ENCODE data around the gene SECTM1.

The SECTM1 gene

DNA sequence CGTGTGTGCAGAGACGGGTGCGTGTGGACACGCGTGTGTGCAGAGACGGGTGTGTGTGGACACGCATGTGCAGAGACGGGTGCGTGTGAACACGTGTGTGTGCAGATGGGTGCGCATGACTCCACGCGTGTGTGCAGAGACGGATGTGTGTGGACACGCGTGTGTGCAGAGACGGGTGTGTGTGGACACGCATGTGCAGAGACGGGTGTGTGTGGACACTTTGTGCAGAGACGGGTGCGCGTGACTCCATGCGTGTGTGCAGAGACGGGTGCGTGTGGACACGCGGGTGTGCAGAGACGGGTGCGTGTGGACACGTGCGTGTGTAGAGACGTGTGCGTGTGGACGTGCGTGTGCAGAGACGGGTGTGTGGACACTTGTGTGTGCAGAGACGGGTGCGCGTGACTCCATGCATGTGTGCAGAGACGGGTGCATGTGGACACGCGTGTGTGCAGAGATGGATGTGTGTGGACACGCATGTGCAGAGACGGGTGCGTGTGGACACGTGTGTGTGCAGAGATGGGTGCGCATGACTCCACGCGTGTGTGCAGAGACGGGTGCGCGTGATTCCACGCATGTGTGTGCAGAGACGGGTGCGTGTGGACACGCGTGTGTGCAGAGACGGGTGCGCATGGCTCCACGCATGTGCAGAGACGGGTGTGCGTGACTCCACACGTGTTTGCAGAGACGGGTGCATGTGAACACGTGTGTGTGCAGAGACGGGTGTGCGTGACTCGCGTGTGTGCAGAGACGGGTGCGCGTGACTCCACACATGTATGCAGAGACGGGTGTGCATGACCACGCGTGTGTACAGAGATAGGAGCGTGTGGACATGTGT lies 14.6 kb downstream of the SECTM1 start:
- peaks cover 8% of the 10 kb centered on the region for H3F3A ChIP-seq (ENCODE audit: control insufficient read depth, insufficient read depth)
- H3K9me3 ChIP-seq (ENCODE audit: control insufficient read depth, insufficient read depth, low read length) = peaks cover 27% of the 10 kb centered on the region
- no peak overlapping the region for H3K4me2 ChIP-seq (ENCODE audit: low read length)
- no peak overlapping the region for H3K27ac ChIP-seq (ENCODE audit: low read depth, low read length)
- H3K9me2 ChIP-seq (replicated peaks; ENCODE audit: control insufficient read depth, low read length) = no peaks in the 10 kb centered on the region
- no peak overlapping the region for H3K4me3 ChIP-seq (ENCODE audit: low read length)
- no peaks in the 10 kb centered on the region for H3K79me2 ChIP-seq (ENCODE audit: control insufficient read depth, low read length)
- no peaks in the 10 kb centered on the region for H3K36me3 ChIP-seq (ENCODE audit: control insufficient read depth, low read length)
- no peaks in the 10 kb centered on the region for H3K4me1 ChIP-seq (ENCODE audit: control insufficient read depth, low read length)
- TF ChIP-seq EZH2phosphoT487 (IDR thresholded peaks at IDR 0.05; ENCODE audit: borderline replicate concordance, low read length) = no peak
- TF ChIP-seq, protein P1, sequence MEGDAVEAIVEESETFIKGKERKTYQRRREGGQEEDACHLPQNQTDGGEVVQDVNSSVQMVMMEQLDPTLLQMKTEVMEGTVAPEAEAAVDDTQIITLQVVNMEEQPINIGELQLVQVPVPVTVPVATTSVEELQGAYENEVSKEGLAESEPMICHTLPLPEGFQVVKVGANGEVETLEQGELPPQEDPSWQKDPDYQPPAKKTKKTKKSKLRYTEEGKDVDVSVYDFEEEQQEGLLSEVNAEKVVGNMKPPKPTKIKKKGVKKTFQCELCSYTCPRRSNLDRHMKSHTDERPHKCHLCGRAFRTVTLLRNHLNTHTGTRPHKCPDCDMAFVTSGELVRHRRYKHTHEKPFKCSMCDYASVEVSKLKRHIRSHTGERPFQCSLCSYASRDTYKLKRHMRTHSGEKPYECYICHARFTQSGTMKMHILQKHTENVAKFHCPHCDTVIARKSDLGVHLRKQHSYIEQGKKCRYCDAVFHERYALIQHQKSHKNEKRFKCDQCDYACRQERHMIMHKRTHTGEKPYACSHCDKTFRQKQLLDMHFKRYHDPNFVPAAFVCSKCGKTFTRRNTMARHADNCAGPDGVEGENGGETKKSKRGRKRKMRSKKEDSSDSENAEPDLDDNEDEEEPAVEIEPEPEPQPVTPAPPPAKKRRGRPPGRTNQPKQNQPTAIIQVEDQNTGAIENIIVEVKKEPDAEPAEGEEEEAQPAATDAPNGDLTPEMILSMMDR (IDR thresholded peaks at IDR 0.05; ENCODE audit: low read depth, low read length, poor library complexity, severe bottlenecking) = no peak
- H3K27me3 ChIP-seq (ENCODE audit: control insufficient read depth, low read length) = no peaks in the 10 kb centered on the region; the same call in 1 of the 2 replicates
- H4K20me1 ChIP-seq (ENCODE audit: control insufficient read depth, insufficient read depth, low read depth, low read length) = no peaks in the 10 kb centered on the region

DNA sequence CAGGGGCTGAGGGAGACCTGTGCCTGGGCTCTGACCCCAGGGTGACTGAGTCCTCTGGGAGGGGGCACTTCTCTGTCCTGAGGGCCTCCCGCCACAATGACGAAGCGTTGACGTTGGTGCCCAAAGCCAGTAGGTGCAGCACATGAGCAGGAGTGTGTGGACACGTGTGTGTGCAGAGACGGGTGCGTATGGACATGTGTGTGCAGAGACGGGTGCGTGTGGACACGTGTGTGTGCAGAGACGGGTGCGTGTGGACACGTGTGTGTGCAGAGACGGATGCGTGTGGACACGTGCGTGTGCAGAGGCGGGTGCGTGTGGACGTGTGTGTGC lies 15.4 kb downstream of the SECTM1 start:
- Histone ChIP-seq H4K20me1 (ENCODE audit: control insufficient read depth, insufficient read depth, low read depth, low read length) (no peaks in the 10 kb centered on the region), H3K9me3 (ENCODE audit: control insufficient read depth, insufficient read depth, low read length) (peaks cover 27% of the 10 kb centered on the region), H3K36me3 (ENCODE audit: control insufficient read depth, low read length) (no peaks in the 10 kb centered on the region), H3K9me2 (replicated peaks; ENCODE audit: control insufficient read depth, low read length) (no peaks in the 10 kb centered on the region), H3K79me2 (ENCODE audit: control insufficient read depth, low read length) (no peaks in the 10 kb centered on the region), H3K4me1 (ENCODE audit: control insufficient read depth, low read length) (no peaks in the 10 kb centered on the region), H3K4me3 (ENCODE audit: low read length) (no peak overlapping the region), H3F3A (ENCODE audit: control insufficient read depth, insufficient read depth) (peaks cover 8% of the 10 kb centered on the region), H3K27me3 (ENCODE audit: control insufficient read depth, low read length) (no peaks in the 10 kb centered on the region; the same call in 1 of the 2 replicates), H3K4me2 (ENCODE audit: low read length) (no peak overlapping the region), H3K27ac (ENCODE audit: low read depth, low read length) (no peak overlapping the region)
- no peak for TF ChIP-seq EZH2phosphoT487 (IDR thresholded peaks at IDR 0.05; ENCODE audit: borderline replicate concordance, low read length)
- TF ChIP-seq, protein P1 (IDR thresholded peaks at IDR 0.05; ENCODE audit: low read depth, low read length, poor library complexity, severe bottlenecking) = no peak

DNA sequence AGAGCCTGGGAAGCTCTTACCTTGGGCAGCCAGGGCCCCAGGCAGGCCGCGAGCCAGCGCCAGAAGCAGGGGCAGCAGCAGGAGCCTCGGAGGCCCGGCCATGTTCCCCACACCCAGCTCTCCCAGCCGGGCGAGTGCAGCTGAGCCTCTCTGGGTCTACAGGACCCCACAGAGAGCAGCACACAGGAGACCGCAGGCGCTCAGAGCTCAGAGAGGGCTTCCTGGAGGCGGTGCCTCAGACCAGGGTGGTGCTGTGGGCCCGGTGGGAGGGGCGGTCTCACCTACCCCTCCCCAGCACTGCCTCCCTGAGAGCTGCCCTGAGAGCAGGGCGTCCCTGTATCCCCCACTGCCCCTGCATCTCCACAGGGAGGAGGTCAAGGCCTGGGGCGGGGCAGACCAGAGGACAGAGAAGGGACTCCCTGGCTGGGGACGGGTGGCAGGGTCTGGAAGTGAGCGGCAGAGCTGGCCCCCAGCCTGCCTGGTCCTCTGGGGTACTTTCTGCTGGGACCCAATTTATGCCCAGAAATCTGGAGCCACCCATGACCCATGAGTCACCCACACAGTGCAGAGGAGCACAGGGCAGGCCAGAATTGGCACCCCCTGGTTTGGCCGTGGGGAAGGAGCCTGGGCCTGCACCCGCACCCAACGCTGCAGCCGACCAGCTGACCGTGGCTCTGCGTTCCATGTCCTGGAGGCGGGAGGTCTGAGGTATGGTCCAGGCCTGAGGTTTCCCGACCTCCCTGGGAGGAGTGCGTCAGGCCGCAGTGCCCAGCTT lies 16.0 kb downstream of the SECTM1 start, which contains the start of gene CD7:
Gene CD7 (minus strand): TSS at position 215 of the 775 bp plus-strand sequence. CDS start 113 bp downstream, at position 102.
- Histone ChIP-seq H3K4me3 (ENCODE audit: low read length) (no peak within 1 kb of the TSS), H3K4me2 (ENCODE audit: low read length) (no peak within 1 kb of the TSS), H3F3A (ENCODE audit: control insufficient read depth, insufficient read depth) (peaks cover 8% of the 10 kb centered on the region), H4K20me1 (ENCODE audit: control insufficient read depth, insufficient read depth, low read depth, low read length) (no peaks in the 10 kb centered on the region), H3K27ac (ENCODE audit: low read depth, low read length) (no peak within 1 kb of the TSS), H3K4me1 (ENCODE audit: control insufficient read depth, low read length) (no peaks in the 10 kb centered on the region), H3K9me3 (ENCODE audit: control insufficient read depth, insufficient read depth, low read length) (peaks cover 27% of the 10 kb centered on the region), H3K79me2 (ENCODE audit: control insufficient read depth, low read length) (no peaks in the 10 kb centered on the region), H3K36me3 (ENCODE audit: control insufficient read depth, low read length) (no peaks in the 10 kb centered on the region), H3K9me2 (replicated peaks; ENCODE audit: control insufficient read depth, low read length) (no peaks in the 10 kb centered on the region), H3K27me3 (ENCODE audit: control insufficient read depth, low read length) (no peaks in the 10 kb centered on the region; the same call in 1 of the 2 replicates)
- no peak for TF ChIP-seq EZH2phosphoT487 (IDR thresholded peaks at IDR 0.05; ENCODE audit: borderline replicate concordance, low read length)
- TF ChIP-seq, protein P1 (IDR thresholded peaks at IDR 0.05; ENCODE audit: low read depth, low read length, poor library complexity, severe bottlenecking) = no peak

All from DOHH2 (cell line).